OCI-LY3 (cell line): ENCODE measurements around the gene ARHGAP26.

Experiments used
- H2AFZ ChIP-seq: fragments of 200-600, 300-600 bp; shearing (Covaris generic); 2 replicates; pipeline ENCODE4 v1.6.0; 2014; ENCODE audit warnings: antibody characterized with exemption, low read depth, low read length
- H3K27ac ChIP-seq: fragments of 200-600, 300-600 bp; sonication (generic); 2 replicates; pipeline ENCODE4 v1.5.1; 2014; ENCODE audit warnings: mild to moderate bottlenecking, low read length, moderate library complexity, mixed read lengths
- H3K27me3 ChIP-seq: fragments of 200-600, 300-600 bp; sonication (generic); 2 replicates; pipeline ENCODE4 v1.6.1; 2014; ENCODE audit warnings: low read depth, low read length, mixed read lengths
- H3K36me3 ChIP-seq: fragments of 200-600, 300-600 bp; sonication (generic); replicated peaks from 2 replicates; pipeline ENCODE3; 2014; ENCODE audit warnings: low read depth, low read length, mixed read lengths
- H3K4me1 ChIP-seq: fragments of 300-600, 200-600 bp; sonication (generic); 2 replicates; pipeline ENCODE4 v1.6.1; 2014; ENCODE audit warnings: low read length, mixed read lengths
- H3K4me2 ChIP-seq: fragments of 200-600, 300-600 bp; sonication (generic); 2 replicates; pipeline ENCODE4 v1.6.1; 2014; ENCODE audit warnings: low read length, mixed read lengths
- H3K4me3 ChIP-seq: fragments of 300-600, 200-600 bp; sonication (generic); 2 replicates; pipeline ENCODE4 v1.5.1; 2014; ENCODE audit warnings: antibody characterized with exemption, mild to moderate bottlenecking, low read length, moderate library complexity
- H3K79me2 ChIP-seq: fragments of 300-600, 200-600 bp; shearing (Covaris generic); 2 replicates; pipeline ENCODE4 v1.6.1; 2014; ENCODE audit warnings: mild to moderate bottlenecking, low read length, mixed read lengths
- H3K9ac ChIP-seq: fragments of 300-600, 200-600 bp; shearing (Covaris generic); 2 replicates; pipeline ENCODE4 v1.6.0; 2014; ENCODE audit warnings: mild to moderate bottlenecking, low read length, moderate library complexity
- H3K9me3 ChIP-seq: fragments of 200-600, 300-600 bp; shearing (Covaris generic); 2 replicates; pipeline ENCODE4 v1.6.1; 2014; ENCODE audit warnings: low read length, mixed read lengths; ENCODE audit not compliant: insufficient read depth
- H4K20me1 ChIP-seq: fragments of 200-600, 300-600 bp; sonication (generic); 2 replicates; pipeline ENCODE4 v1.6.1; 2016; ENCODE audit warnings: low read length, mixed read lengths; ENCODE audit not compliant: insufficient read depth
- CTCF ChIP-seq: fragments of 200-600, 300-600 bp; sonication (generic); IDR thresholded peaks from 2 replicates; pipeline ENCODE4 v1.5.1; 2014; ENCODE audit warnings: antibody characterized with exemption, low read length, low read depth
- EZH2phosphoT487 ChIP-seq: fragments of 200-600 bp; shearing (Covaris generic); IDR thresholded peaks from 2 replicates; pipeline ENCODE4 v1.6.1; 2018; ENCODE audit warnings: antibody characterized with exemption, mixed run types, low read depth

The ARHGAP26 gene

DNA sequence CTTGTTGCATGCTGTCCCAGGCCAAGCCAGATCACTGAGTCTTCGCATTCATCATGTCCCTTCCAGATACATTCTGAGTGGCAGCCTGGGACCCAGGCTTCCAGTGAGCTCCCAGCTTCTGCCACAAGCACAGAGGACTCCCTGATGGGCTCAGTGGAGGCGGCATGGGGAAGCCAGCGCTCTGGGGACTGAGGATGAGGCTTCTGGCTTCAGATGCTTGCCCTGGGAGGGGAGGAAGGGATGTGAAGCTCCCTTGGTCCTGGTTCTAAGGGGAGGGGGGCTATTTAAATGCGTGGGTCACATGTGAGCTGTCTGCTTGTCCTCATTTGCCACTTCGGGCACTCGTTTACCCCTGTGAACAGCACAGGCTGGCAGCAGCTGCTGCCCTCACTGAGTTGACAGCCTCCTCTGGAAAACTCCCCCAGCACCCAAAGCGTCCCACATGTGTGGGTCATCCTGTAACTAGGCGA is 459.3 kb downstream of the ARHGAP26 start:
- Histone ChIP-seq H3K4me2 (peak overlapping the region; percentile 89), H3K9ac (peak overlapping the region; percentile 46), H3K27ac (peak overlapping the region; percentile 80), H4K20me1 (no peaks in the 10 kb centered on the region), H3K36me3 (no peaks in the 10 kb centered on the region), H2AFZ (peak overlapping the region; percentile 78), H3K4me1 (peaks cover 46% of the 10 kb centered on the region), H3K79me2 (no peaks in the 10 kb centered on the region), H3K27me3 (no peaks in the 10 kb centered on the region), H3K9me3 (peaks cover 7% of the 10 kb centered on the region; the same call in 1 of the 2 replicates), H3K4me3 (peak overlapping the region; percentile 66)
- no peak for TF ChIP-seq CTCF
- TF ChIP-seq EZH2phosphoT487, result no peak

DNA sequence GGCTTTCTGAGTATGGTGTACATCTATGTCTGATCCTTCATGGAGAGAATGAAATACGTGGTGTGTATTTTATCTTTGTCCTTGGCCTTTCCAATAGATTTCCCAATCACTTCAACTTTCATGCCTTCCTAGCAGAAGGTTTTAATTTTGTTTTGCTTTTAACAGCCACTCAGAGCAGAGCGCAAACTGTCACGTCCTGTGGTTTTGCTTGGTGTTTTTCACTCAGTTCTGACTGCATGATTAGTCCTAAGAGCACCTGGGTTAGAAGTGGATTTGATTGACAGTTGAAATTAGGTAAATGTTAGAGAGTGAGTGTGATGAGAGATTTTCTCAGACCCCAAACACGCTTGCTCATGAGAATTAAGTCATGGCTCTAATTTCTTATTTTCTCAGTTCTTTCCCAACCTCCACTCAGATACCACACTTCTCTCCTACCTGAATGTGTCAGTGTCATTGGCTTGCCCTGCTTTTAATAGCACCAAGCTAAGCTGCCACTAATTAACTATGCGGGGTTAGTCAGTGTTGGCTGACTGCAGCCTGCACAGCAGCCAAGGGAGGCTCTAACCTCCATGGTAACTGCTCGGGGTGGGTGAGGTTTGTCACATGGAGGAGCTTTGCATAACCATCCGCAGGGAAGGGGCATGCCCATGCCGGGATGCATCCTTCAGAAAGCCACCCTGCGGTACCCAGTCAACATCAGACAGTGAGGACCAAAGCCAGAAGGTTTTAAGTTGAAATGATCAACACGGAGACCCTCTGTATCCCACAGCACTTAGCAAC is 459.9 kb downstream of the ARHGAP26 start:
- H3K79me2 ChIP-seq, result no peaks in the 10 kb centered on the region
- H3K9ac ChIP-seq, result peak overlapping the region; percentile 46
- H4K20me1 ChIP-seq, result no peaks in the 10 kb centered on the region
- no peak for TF ChIP-seq CTCF
- H3K4me1 ChIP-seq, result peaks cover 46% of the 10 kb centered on the region
- H2AFZ ChIP-seq, result peak overlapping the region; percentile 78
- peak overlapping the region; percentile 89 for H3K4me2 ChIP-seq
- H3K27me3 ChIP-seq, result no peaks in the 10 kb centered on the region
- H3K27ac ChIP-seq, result peak overlapping the region; percentile 80
- peak overlapping the region; percentile 66 for H3K4me3 ChIP-seq
- H3K36me3 ChIP-seq, result no peaks in the 10 kb centered on the region
- H3K9me3 ChIP-seq, result peaks cover 7% of the 10 kb centered on the region; the same call in 1 of the 2 replicates

DNA sequence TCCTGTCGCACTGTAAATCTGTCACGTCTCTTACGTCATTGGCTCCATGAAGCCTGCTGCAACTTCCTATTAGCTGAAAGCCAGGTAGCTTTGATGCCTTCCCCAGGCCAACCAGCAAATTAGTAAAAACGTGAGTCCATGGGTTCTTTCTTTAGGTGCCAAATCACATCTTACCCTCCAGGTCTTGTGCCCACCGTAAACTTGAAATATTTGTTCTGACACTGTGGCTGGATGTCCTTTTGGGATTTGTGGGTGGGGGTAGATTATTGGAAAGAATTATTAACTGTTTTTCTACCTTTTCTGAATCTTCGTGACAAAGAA is 460.5 kb downstream of the ARHGAP26 start:
- H3K4me2 ChIP-seq, result peak overlapping the region; percentile 89
- peak overlapping the region; percentile 66 for H3K4me3 ChIP-seq
- no peaks in the 10 kb centered on the region for H4K20me1 ChIP-seq
- H3K9me3 ChIP-seq, result peaks cover 7% of the 10 kb centered on the region; the same call in 1 of the 2 replicates
- TF ChIP-seq CTCF, result no peak
- TF ChIP-seq EZH2phosphoT487, result no peak
- H3K27ac ChIP-seq, result peak overlapping the region; percentile 80
- H3K4me1 ChIP-seq, result peaks cover 46% of the 10 kb centered on the region
- H3K79me2 ChIP-seq, result no peaks in the 10 kb centered on the region
- H3K9ac ChIP-seq, result peak overlapping the region; percentile 46
- H3K27me3 ChIP-seq, result no peaks in the 10 kb centered on the region
- peak overlapping the region; percentile 78 for H2AFZ ChIP-seq
- H3K36me3 ChIP-seq, result no peaks in the 10 kb centered on the region

GRCh38 chr5:143231416-143231815 is 461.2 kb downstream of the ARHGAP26 start:
- no peaks in the 10 kb centered on the region for H3K36me3 ChIP-seq
- H3K9me3 ChIP-seq, result peaks cover 7% of the 10 kb centered on the region; the same call in 1 of the 2 replicates
- H3K27me3 ChIP-seq, result no peaks in the 10 kb centered on the region
- H3K4me3 ChIP-seq, result no peak overlapping the region
- H3K79me2 ChIP-seq, result no peaks in the 10 kb centered on the region
- H3K9ac ChIP-seq, result no peak overlapping the region
- H4K20me1 ChIP-seq, result no peaks in the 10 kb centered on the region
- peak overlapping the region; percentile 80; the same call in 1 of the 2 replicates for H3K27ac ChIP-seq
- H2AFZ ChIP-seq, result 0 out of 2 replicates have a peak overlapping the region, but pooled peaks have one; percentile 43
- H3K4me2 ChIP-seq, result peak overlapping the region; percentile 89
- TF ChIP-seq CTCF, result no peak
- no peak for TF ChIP-seq EZH2phosphoT487
- peaks cover 46% of the 10 kb centered on the region for H3K4me1 ChIP-seq
